Measurements from ENCODE around the gene SMYD3. TPM values are rescaled to one million over a fixed set of nuclear protein-coding genes. Genes with fewer than 3 reads are reported as not detected.

SMYD3 gene
- total RNA-seq, 1 donor: 45.5 TPM

- TF ChIP-seq, protein P1, sequence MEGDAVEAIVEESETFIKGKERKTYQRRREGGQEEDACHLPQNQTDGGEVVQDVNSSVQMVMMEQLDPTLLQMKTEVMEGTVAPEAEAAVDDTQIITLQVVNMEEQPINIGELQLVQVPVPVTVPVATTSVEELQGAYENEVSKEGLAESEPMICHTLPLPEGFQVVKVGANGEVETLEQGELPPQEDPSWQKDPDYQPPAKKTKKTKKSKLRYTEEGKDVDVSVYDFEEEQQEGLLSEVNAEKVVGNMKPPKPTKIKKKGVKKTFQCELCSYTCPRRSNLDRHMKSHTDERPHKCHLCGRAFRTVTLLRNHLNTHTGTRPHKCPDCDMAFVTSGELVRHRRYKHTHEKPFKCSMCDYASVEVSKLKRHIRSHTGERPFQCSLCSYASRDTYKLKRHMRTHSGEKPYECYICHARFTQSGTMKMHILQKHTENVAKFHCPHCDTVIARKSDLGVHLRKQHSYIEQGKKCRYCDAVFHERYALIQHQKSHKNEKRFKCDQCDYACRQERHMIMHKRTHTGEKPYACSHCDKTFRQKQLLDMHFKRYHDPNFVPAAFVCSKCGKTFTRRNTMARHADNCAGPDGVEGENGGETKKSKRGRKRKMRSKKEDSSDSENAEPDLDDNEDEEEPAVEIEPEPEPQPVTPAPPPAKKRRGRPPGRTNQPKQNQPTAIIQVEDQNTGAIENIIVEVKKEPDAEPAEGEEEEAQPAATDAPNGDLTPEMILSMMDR (IDR thresholded peaks at IDR 0.05; ENCODE audit: insufficient read depth, low read length): no peak
Observed at GRCh38 chr1:246159279-246160227, 347.5 kb downstream of the SMYD3 start.

GRCh38 chr1:246158131-246158530, 348.9 kb downstream of the SMYD3 start:
- TF ChIP-seq, protein P1 (IDR thresholded peaks at IDR 0.05; ENCODE audit: insufficient read depth, low read length): no peak
- no peak overlapping the region for H3K4me3 ChIP-seq (ENCODE audit: low read depth, low read length)
- no peak for DNase-seq (ENCODE audit: low read depth)

More at GRCh38 chr1:246159279-246160227, 347.5 kb downstream of the SMYD3 start:
- DNase-seq (ENCODE audit: low read depth): no peak
- no peak overlapping the region for H3K4me3 ChIP-seq (ENCODE audit: low read depth, low read length)

DNA sequence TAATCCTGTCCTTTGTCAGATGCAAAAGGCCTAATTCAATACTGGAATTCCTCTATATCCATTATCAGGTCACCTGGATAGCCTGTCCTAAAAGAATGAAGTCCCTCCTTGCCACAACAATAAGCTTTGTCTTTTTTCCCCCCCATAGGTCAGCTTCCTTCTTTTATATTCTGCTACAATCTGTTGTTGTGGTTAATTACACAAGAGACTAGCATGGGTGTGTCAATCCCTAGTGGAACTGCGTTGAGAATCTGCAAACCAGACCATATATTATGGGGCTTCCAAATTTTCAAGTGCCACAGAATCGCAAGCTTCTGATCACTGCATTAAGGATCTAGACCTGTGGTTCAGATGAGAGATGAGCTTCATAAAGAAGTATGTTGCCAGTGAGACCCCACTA, 349.6 kb downstream of the SMYD3 start:
- DNase-seq (ENCODE audit: low read depth): no peak
- H3K4me3 ChIP-seq (ENCODE audit: low read depth, low read length): no peak overlapping the region
- TF ChIP-seq, protein P1 (IDR thresholded peaks at IDR 0.05; ENCODE audit: insufficient read depth, low read length): no peak

GRCh38 chr1:246156847-246157246, 350.2 kb downstream of the SMYD3 start:
- TF ChIP-seq, protein P1 (IDR thresholded peaks at IDR 0.05; ENCODE audit: insufficient read depth, low read length): no peak
- H3K4me3 ChIP-seq (ENCODE audit: low read depth, low read length): no peak overlapping the region
- DNase-seq (ENCODE audit: low read depth): no peak

DNA sequence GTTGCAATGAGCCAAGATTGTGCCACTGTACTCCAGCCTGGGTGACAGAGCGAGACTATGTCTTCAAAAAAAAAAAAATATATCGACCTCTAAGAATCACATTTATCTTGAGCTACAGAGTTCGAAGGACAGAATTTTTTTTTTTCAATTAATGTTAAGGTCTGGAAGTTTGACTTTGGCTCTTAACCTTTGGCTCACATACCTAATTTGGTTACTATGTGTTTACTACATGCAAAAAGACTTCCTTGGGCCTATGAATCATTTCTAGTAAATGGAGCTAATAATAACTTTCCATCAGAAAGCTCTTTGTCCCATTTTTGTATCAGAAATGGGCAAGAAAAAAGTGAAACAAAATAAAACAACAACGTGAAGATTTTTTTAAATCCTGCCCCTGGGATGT, 351.2 kb downstream of the SMYD3 start:
- DNase-seq (ENCODE audit: low read depth): peak; percentile 22
- TF ChIP-seq, protein P1 (IDR thresholded peaks at IDR 0.05; ENCODE audit: insufficient read depth, low read length): no peak
- no peak overlapping the region for H3K4me3 ChIP-seq (ENCODE audit: low read depth, low read length)

- TF ChIP-seq, protein P1 (IDR thresholded peaks at IDR 0.05; ENCODE audit: insufficient read depth, low read length): no peak
- DNase-seq (ENCODE audit: low read depth): peak; percentile 9
- no peak overlapping the region for H3K4me3 ChIP-seq (ENCODE audit: low read depth, low read length)
Observed at GRCh38 chr1:246153796-246154212, 353.3 kb downstream of the SMYD3 start.

Data from fibroblast of the aortic adventitia (primary cell).